GM21737 (cell line): ENCODE data around the gene SPTBN1.

Experiments used
- ATAC-seq: cut with Tn5 transposase; IDR thresholded peaks from one replicate; pipeline ENCODE4 v1.9.1; 2021; ENCODE audit warnings: mild to moderate bottlenecking, moderate library complexity; ENCODE audit not compliant: unreplicated experiment

SPTBN1 gene

DNA sequence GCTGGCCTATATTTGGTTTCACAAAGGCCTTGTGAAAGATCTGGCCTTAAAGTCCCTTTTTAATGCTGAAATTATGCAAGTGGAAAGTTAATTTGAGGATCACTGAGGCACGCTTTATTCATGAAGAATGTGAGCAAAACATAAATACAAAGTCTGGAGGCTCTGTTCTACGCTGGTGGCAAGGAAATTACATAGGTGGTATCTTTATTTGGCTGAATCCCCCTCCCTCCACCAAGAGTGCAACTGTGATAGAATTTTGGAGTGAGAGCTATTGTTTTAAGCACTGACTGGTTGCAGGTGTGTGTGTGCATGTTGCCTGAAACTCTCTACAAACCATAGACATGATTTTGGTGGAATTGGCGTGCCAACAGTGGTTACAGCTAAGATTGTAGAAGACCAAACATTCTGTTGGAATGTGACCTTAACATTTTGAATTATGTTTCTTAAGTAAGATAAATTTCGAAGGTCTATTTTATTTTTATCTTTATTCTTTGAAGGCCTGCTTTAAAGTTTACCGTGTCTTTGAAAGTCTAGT, 114.3 kb downstream of the SPTBN1 start:
- ATAC-seq, result no peak

DNA sequence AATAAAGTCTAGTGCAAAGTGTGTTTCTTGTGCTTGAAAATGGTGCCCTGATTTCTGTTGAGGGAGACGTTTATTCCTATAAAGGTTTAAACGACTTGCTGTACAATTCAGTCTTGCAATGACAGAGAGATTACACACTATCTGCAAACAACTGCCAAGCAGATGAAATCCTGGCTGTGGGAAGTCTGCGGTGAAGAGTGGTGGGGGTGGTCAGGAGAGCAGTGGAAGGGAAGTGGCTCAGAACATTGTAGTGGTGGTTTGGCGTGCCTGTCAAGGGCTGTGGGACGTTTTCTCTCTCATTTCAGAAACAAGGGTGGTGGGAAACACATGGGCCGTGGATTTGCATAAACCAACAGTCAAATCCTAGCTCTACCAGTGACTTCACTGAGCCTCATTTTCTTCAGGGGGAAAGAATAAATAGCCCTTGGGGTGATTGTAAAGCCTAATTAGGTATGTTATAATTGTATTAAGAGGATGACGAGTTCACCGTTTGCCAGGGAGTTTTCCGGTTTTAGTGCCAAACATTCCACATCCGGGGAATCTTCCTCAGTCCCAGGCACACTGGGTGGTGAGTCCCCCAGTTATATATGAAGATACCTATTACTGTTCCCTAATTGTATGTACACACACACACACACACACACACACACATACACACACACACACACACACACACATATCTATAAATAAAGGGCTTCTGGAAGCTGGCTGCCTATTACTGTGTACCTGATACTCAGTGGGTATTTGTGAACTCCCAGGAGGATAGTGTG, 115.0 kb downstream of the SPTBN1 start:
- ATAC-seq, result peak; percentile 51

DNA sequence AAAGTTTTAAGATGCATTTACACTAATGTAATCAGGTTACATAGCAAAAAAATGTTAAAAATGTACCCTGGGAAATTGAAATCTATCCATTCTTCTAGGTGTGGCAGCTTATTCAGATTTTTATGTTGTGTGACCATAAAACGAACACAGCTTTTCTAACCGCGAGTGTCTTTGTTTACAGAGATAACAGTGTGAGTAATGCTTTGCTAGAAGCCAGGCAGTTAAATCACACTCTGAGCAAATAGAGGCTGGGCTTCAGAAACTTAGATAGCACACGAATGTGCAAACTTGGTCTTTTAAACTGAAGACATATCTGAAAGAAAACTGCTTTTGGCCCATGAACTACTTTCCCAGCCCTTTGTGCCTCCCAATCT, 116.1 kb downstream of the SPTBN1 start:
- no peak for ATAC-seq

DNA sequence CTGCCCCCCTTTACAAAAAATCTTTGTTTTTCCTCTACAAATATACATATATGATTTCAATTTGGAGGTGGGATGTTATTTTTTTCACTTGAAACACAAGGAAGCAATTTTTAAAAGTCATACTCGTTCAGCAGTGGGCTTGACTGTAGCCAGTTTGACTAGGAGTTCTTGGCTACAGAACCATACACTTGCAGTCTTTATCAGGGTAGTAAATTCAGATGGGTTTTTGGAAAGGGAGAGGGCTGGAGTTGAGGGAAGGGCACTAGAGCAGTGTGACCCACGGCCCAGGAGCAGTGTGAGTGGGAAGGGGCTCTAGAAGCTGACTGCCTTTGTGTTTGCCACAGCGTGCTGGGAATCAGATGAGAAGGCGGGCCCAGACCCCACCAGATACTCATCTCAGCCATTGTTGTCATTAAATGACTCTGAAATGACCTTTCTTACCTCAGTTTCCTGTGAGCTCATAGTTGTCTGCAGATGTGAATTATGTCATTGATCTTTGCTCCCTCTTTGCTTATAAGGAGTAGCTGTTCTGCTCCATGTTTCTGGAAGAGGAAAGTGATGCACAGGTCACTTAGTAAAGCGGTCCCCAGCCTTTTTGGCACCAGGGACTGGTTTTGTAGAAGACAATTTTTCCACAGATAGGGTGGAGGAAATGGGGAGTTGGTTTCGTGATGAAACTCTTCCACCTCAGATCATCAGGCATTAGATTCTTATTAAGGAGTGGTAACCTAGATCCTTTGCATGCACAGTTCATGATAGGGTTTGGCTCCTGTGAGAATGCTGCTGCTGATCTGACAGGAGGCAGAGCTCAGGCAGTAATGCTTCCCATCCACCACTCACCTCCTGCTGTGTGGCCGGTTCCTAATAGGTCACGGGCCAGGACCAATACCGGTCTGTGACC, 116.8 kb downstream of the SPTBN1 start:
- no peak for ATAC-seq

DNA sequence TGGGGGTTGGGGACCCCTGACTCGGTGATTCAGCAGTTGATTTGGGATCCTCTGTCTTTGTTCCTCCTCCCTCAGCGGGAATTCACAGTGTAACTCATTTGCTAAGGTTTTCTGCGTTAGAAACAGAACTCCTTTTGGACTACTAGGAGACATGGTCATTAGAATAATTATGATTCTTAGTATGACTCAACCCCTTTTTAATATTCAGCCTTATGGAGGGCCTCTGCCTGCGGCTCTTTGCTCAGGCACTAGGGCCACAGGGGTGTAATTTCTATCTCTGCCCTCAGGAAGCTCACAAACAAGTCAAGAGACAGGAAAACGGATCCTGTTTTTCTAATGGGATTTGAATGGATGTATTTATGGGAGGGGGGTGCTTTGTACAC, 117.4 kb downstream of the SPTBN1 start:
- ATAC-seq, result no peak

DNA sequence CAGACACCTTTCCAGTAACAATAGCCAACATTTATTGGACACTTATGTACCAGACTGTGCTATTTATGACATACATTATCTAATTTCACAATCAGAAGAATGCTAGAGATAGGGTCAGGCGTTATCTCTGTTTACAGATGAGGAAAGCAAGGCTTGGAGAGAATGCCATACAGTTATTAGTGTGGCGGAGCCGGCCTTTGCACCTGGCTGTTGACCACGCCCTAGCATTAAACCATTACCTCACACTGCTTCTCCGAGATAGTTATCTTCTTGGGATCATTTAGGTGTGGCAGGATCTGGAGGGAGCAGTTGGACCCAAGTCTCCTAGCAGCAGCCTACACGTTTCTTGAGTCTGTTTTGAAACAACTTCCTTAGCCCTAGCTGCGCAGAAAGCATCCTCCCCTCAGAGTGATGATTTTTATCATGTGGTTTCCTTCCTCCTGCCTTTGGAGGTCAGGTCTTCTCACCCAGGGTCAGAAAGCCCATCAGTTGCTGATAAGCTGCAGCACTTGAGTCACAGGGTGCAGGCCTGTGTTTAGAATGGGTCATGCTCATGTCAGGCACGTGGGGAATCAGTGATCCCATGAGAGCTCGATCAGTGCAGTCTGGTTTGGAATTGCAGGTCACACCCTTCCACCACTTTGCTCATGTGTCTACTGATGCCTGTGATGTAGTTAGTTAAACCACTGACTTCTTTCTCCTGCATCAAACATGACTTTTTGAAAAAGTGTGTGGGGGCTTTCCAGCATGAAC, 118.2 kb downstream of the SPTBN1 start:
- peak; percentile 30 for ATAC-seq

DNA sequence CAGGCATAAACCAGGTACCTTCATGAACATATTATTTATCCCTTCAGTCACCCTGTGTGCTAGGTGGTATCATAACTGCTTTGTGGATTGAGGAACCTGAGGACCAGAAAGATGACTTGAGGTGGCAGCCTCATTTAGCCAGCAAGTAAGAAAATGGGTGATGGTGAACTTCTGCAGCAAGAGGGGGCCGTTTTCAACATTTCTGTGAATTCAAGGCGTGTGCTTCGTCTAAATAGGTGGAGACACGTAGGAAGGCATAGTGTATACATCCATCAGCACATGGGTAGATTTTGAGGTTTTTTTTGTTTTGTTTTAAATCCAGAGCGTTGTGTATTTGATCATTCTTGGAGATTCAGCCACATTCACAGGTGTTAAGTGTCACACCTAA, 118.7 kb downstream of the SPTBN1 start:
- peak; percentile 4 for ATAC-seq

DNA sequence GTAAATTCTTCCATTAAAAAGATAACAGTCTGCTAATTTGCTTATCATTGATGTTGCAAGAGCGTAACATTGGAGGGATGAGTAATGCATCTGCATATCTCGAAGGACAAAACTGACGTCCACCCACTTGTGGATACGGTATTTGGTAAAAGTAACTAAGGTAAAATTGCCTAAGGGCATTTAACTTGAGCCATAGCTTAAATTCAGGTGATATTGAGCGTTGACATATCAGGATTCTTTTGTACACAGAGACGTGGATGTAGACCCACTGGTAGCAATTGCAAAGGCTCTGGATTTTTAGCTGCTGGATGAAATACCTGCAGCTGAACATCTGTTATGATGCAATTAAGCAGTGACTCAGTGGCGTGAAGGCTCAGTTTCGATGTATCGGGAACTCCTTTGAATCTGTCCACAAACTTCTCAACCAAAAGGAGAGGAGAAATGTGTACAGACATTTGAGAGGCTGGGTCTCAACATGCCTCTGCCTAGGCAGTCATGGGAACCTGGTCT, 119.3 kb downstream of the SPTBN1 start:
- no peak for ATAC-seq

DNA sequence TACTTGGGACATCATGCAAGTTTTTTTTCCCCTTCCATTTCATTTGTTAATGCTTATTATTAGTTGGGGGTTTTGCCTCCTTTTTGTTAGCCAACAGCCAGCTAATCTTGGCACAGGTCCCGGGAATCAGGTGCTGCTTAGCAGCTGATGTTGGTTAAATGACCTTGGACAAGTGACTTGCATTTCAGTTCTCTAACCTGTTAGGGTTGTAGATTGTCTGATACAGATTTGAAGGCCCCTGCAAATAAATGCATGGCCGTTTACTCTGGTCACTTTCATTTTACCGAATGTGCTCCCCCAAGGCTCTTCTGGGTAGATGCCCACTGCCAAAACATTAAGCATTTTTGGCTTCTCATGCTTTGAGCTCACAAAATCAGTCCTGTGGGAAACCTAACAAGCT, 120.9 kb downstream of the SPTBN1 start:
- ATAC-seq, result no peak

DNA sequence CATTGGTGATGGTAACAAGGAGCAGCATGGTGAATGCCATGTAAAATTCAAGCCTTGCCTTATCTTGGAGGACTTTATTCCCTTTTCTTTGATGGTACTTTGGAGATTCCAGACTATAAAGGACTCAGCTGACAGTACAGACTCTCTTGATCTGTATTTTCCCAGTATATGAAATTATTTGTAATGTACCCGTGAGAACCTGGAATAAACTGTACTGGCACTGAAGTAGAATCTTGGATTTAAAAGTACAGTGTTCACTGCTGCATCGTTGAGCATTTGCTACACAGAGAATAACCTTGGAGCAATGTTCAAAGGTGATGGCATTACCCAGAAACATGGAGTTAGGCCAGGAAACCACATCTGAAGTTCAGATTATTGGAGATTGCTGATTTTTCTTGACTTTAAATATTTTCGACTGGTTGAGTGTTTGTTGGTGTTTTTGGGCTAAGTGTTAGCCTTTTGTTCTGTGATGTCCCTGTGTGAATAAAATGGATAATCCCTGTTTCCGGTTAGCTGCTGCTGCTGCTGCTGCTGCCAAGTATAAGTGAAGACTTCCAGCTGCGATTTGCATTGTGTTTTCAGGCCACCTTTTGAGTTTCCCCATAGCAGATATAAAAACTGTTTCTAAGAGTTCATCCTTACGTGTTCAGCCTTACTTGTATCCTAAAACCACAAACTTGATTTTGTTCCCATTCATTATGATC, 122.0 kb downstream of the SPTBN1 start:
- no peak for ATAC-seq

DNA sequence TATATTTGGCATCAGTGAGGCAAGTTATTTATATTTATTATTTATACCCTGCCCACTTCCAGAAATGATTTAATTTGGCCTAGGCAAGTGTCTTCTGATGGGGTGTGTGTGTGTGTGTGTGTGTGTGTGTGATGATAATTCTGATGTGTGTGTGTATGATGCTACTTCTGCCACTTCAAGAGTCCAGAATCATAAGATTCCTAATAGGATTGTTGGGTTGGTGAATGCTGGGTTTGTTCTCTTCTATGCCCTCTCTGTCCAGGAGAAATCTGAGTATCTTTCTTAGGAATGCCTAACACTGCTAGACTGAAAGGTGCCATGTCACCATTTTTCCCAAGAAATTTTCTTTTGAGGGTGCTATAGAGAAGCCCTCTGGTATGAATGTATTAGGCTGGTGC, 122.5 kb downstream of the SPTBN1 start:
- no peak for ATAC-seq

DNA sequence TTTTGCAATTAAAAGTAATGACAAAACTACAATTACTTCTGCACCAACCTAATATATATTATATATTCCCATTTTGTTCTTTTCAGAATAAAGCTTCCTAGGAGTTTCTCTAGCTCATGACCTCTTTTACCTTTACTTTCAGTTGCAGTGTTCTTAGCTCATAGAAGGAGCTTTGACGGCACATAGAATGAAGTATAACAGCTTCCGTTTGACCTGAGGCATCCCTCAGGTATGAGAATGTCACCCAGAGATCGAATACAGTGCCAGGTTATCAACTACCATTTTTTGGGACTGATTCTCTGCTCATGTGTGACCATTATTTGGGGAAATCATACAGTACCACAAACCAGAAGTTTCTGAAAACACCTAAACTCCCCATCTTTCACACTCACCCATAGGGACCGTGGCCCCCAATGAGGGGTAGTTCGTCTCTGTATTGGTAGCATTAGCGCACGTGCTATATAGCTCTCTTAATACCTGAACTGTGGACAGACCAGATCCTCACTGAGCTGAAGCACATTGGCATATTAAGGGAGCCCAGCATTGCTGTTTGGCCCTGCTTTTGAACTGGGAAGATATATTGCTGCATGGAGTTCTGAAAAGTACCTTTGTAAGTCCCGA, 123.0 kb downstream of the SPTBN1 start:
- ATAC-seq, result no peak

DNA sequence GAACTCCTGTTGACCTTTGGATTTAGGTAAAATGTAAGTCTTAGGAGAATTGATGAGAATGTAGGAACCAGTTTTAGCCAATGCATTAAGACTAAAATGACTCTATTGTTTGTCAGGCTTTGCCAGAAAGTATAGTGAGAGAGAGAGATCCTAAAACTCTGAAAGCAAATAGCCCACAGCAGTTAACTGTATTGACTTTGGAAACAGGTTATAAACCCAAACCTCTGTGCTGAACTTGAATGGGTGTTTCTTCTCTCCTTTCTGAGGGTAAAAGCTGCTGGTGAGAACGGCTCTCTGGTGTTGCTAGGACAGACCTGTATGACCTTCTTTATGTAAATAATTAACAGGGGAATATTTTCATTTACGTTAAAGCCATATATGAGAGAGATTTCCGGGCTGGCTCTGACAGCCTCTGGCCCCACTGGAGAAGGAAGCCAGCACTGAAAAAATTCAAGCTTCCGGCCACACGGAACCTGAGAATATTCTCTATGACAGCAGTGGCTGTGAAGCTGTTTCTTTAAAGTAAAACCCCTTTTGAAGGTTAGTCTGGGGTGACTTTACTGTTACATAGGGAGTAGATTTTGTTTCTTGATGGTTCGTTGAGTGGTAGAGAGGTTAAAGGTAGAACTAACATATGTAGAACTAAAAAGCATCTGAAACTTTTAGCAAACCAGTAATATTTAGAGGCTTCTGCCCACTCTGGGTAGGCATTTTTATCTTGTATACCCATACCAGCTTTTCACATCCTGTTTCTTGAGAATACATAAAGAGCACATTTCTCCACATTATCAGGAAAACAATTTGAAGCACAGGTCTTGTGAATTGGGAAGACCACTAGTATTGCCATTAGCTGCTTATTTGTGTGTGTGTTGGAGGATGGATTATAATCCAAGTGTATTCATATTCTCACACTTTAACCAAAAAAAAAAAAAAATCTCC, 123.8 kb downstream of the SPTBN1 start:
- peak; percentile 86 for ATAC-seq

DNA sequence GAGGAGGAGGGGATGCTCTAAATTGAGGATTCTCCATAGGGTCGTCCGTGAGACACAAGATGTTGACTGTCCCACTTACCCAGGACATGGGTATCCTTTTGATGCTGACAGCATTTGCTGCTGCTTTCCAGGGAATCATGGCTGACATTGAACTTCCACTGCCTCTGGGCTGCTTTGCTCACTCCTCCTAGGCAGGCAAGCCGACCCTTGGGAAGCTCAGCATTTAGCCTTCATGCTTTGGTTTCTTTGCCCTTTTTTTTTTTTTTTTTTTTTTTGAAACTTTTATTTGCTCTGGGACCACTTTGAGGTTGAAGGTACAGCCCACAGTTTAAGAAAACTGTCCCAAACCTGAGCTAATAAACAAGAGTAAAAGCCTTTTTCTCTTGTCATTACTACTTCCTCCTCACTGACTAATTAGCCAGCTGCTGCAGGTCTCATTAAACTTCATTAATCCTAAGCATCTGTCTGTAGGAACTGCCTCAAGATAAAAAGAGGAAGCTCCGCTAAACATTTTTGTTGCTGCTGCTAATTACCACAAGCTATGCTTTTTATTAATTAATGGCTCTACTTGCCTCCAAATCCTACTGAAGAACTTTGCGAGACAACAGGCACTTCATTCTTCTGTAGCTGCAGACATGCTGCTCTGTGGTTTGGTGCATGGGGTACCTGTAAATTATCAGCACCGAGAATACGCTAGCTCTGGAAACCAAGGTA, 125.4 kb downstream of the SPTBN1 start:
- ATAC-seq, result no peak

DNA sequence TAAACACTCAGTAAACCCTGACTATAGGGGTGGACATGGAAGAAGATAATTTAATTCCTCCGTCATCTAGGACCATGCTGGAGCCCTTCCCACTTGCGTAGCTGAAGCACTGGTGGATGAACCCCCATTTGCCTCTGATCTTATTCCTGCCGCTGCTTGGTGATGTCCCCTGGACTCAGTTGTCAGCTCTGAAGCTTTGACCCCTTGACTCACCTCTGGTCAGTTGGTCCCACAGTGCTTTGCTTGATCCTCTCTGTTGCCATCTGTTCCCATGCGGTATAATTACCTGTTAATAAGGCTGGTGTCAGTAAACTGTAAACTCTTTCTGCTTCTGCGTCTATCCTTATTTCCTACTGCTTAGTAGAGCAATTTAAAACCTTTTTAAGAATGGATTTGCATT, 126.9 kb downstream of the SPTBN1 start:
- no peak for ATAC-seq

DNA sequence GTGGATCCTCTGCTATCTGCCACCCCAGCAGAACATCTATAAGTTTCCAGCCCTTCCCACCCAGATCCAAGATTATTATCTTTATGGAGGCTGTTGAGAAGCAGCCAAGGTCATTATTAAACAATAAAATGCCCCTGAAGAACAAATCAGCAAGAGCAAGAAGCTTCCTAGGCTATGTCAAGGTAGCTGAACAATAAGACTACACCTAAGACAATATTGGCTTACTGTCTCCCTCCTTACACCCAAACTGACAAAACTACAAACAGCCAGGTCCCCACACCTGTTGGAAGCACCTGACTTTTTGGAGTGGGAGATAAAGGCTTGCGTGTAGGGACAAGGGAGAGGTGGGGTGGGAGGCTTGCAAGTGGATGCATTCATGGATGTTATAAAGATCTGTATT, 128.5 kb downstream of the SPTBN1 start:
- no peak for ATAC-seq

DNA sequence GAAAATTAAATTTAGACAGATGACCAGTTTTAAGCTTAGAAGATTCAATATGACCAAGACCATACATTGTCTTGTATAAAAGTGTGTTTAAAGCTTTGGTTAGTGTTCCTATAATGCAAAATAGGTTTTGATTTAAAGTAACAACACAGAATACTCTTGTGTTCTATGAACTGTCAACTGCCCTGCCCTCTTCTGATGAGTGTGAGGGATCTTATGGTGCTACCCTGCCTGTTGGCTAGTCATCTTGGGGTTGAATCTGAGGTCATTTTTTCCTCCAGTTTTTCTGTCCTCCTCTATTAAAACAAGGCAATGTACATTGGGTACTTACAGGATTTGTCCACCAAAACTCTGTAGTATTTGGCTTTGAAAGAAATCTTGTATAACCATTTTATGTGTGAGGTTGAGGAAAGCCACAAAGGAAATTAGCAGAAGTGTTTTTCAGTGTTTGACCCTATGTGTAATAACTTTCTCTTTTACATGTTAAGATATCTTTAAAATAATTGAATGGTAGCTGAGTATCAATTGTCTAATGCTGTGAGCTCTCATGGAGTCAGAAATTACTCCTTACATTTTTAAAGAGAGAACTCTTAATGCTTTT, 129.1 kb downstream of the SPTBN1 start:
- ATAC-seq, result no peak

DNA sequence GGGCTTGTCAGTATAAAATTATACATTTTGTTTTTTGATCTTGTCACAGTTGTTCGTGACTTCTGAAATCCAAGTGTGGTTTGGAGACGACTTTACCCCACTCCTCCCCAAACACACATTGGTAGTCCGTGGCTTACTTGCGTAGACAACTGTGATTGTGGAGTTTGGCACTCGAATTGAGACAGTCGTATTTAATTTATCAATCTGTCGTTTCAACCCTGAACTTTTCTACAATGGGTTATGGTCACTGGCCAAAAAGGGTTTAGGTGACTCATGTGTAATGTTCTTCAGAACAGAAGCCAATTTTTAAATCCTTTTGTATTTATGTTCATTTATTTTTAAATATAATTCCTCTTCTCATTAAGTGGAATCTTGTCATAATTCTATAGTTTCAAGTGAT, 129.9 kb downstream of the SPTBN1 start:
- no peak for ATAC-seq
